HL-60/S4 treated with retinoic acid at 250 ng/mL for 4 days and 3 days (cell line): ENCODE measurements around the gene OSM.

Experiments used
- in situ Hi-C: fragments of 300-500 bp; cut with MboI; formaldehyde crosslinking; loops from 2 replicates; pipeline ENCODE4 v1.7.0; 2022; ENCODE audit warnings: low sequenced_read_pairs

Gene OSM

GRCh38 chr22:30285846-30286200 is 19.2 kb upstream of the OSM start:
- in situ Hi-C loops: no loop called here

GRCh38 chr22:30285176-30285845 is 18.7 kb upstream of the OSM start:
- in situ Hi-C loops: no loop called here

DNA sequence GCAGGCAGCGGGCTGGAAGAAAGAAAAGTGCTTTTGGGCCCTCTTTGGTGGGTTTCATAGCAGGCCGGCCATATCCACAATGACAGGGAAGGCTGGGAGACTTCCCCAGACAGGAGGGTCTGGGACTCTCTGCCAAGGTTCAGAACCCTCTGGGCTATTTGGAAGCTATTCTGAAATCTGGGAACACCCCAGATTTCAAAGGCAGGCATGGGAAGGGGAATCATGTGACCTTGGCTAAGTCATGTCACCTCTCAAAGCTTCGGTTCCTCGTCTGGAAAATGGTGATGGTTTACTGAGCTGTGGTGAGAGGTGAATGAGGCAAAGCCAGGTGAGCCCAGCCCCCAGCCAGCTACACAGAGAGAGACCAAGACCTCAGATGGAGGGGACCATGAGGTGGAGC is 18.0 kb upstream of the OSM start:
- in situ Hi-C loops: no loop called here

DNA sequence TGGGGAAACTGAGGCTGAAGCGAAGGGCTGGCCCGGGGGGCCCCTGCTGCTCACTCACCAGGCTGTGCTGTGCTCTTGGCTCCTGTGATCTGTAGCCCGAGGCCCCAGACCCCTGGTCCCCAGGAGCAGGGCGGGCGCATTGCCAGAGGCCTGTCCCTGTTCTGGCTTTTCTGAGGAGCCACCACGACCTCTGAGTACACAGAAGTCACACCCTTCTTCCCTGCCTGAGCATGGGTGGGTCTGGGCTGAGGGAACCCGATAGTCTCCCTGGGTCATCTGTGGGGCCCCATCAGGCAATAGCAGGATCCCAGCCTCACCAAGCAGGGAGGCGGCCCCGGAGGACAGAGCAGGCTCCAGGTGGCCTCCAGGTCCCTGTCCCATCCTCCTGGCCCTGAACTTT is 17.5 kb upstream of the OSM start:
- in situ Hi-C loops: no loop called here

- in situ Hi-C loops: no loop called here
These were observed 16.7 kb upstream of the OSM start for GRCh38 chr22:30283342-30283741.

- in situ Hi-C loops: no loop called here
These were observed 16.0 kb upstream of the OSM start for GRCh38 chr22:30282616-30283046.

DNA sequence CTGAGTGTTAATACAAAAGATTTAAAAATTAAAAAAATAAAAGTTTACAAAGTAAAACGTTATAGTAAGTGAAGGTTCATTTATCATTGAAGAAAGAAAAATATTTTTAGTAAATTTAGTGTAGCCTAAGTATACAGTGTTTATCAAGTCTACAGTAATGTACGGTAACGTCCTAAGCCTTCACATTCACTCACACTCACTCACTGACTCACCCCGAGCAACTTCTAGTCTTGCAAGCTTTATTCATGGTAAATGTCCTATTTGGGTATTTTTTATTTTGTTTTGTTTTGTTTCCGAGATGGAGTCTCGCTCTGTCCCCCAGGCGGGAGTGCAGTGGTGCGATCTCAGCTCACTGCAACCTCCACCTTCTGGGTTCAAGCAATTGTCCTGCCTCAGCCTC is 13.9 kb upstream of the OSM start:
- in situ Hi-C loops: no loop called here

GRCh38 chr22:30279932-30280331 is 13.3 kb upstream of the OSM start:
- in situ Hi-C loops: no loop called here

GRCh38 chr22:30279046-30279788 is 12.6 kb upstream of the OSM start:
- in situ Hi-C loops: no loop called here

DNA sequence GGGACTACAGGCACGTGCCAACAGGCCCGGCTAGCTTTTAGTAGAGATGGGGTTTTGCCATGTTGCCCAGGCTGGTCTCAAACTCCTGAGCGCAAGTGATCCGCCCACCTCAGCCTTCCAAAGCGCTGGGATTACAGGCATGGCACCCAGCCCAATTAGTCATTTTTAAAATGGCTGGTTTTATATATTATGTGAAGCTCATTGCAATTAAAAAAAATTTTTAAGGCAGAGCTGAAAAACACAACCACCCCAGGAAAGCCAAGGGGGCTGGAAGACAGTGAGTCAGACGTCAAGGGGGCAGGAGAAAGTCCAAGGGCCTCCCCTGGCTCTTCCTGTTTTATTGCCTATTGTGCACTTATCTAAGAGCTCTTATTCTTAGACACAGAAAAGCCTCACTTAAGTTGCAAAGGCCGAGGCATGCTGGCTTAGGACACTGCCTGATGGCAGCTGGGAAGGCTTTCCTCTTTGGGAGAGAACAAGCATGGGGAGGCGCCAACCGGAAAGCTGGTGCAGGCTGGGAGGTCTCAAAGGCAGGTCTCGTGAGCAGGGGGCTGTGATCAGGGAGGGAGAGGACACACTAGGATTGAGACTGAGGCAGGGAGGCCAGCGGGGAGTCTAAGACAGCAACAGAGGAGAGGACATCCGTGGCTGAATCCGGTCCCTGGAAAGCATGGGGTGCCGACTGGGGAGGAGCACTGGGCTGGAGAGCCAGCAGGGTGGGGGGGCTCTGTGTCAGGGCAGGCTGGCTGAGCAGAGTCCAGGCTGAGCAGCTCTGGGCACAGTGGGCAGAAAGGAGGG is 11.1 kb upstream of the OSM start:
- in situ Hi-C loops: no loop called here

DNA sequence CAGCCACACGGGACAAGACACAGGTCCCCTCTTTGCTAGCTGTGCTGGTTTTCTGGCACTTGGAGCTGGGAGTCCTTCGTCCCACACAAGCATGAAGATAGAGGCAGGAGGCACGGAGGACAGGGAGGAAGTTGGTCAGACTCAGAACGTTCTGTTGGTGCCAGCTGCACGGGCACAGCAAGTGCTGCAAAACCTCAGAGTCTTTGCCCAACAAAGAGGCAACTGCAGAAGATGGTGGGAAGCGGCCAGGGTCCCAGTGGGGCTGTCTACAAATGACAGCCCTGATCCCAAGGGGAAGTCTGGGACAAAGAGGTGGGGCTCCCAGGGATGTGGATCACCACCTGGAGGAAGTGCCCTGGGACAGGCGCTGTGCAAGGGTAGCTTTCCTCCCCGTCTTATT is 9.4 kb upstream of the OSM start:
- in situ Hi-C loops: no loop called here

GRCh38 chr22:30275625-30276024 is 9.0 kb upstream of the OSM start:
- in situ Hi-C loops: no loop called here

DNA sequence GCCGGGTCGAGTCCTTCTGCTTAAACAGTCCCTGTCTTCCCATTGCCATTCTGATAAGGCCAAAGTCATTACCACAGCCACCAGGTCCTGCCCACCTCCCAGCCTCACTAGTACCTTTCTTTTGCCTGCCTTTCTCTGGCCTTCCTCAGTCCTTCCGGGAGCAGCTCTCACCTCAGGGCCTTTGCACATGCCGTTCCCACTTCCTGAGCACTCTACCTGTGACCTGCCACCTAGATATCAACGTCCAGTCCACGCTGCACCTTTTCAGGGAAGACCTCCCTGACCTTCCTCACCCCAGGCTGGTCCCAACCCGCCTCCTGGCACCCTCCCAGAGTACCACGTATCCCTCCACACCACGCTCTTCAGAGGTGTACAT is 7.8 kb upstream of the OSM start:
- in situ Hi-C loops: no loop called here

- in situ Hi-C loops: no loop called here
These were observed 7.2 kb upstream of the OSM start for GRCh38 chr22:30273711-30274436.

DNA sequence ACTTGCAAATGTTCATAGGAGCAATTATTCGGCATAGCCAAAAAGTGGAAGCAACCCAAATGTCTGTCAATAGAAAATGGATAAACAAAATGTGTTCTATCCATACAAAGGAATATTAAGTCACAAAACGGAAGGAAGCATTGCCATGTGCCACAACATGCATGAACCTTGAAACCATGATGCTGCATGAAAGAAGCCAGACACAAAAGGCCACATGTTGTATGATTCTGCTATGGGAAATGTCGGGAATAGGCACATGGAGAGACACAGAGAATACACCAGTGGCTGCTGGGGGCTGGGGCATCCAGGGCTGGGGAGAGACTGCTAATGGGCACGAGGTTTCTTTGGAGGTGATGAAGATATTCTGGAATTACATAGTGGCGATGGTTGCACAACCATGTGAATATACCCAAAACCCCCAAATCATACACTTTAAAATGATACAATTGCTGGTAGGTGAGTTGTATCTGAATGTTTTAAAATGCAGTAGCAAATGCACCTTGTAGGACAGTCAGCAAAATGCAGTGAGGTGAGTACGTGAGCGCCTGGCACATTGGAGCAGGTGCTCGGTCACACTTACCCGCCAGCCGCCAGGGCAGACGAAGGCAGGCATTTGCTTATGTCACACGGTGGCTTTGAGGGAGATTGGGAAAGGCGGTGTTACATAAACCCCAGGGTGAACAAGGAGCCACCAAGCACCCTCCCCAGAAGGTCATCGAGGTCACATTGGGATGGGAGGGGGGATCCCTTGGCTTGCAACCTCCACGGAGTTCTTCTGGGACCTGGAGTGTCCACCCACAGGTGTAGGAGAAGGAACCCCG is 6.3 kb upstream of the OSM start:
- in situ Hi-C loops: no loop called here

GRCh38 chr22:30270832-30271231 is 4.2 kb upstream of the OSM start:
- in situ Hi-C loops: no loop called here

- in situ Hi-C loops: no loop called here
These were observed 1.7 kb upstream of the OSM start for GRCh38 chr22:30268331-30268730.

GRCh38 chr22:30267382-30268302 is 991 bp upstream of the OSM start:
- in situ Hi-C loops: no loop called here

GRCh38 chr22:30265823-30266444 is 717 bp downstream of the OSM start:
- in situ Hi-C loops: no loop called here
